Ureter (tissue), 1 donor: ENCODE data around the gene SHKBP1. TPM values are rescaled to one million over a fixed set of nuclear protein-coding genes. Genes with fewer than 3 reads are reported as not detected.

Source experiments
- DNase-seq: peaks from one replicate; pipeline ENCODE4 v3.0.0-alpha.2; 2020; ENCODE audit warnings: low spot score
- total RNA-seq: library from RNA; stranded (reverse); gene quantifications from one replicate; pipeline ENCODE4 v1.2.4, GENCODE V29; 2023
- donor health status: DM: yes; HTN: yes; CAD: no.

The SHKBP1 gene
- total RNA-seq, 1 donor from 2014 or later = 61.2 TPM

DNA sequence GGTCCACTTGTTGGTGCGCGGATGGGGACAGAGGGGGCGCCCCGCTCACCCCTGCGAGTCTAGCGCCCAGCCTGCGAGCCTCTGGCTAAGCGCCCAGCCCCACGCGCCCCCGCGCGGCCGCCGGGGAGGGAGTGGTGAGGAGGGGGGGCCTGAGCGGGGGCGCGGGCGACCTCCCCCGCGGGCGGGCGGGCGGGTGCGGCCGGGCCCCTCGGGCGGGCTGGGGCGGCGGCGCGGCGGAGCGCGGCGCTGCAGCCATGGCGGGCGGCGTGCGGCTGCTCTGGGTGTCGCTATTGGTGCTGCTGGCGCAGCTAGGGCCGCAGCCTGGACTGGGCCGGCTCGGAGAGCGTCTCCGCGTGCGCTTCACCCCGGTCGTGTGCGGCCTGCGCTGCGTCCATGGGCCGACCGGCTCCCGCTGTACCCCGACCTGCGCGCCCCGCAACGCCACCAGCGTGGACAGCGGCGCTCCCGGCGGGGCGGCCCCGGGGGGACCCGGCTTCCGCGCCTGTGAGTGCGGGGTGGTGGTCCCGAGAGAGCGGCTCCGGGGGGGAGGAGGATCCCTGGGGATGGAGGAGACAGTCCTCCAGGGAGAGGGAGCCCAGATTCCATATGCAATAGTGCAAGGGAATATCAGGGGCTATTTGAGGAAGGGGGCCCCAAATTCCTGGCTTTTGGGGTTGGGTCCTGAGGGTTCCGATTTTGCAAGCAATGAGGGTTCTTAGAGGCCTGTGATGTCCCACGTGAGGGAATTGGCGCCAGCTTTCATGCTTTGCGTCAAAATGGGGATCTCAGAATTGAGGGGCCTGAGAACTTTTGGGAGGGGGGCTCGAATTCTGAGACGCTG is 24.7 kb downstream of the SHKBP1 start, which contains the start of gene LTBP4:
Gene LTBP4, plus strand, starts transcription at position 236 of the 841 bp plus-strand sequence. Its CDS starts 19 bp downstream, at position 255.
- peak; percentile 67 for DNase-seq

DNA sequence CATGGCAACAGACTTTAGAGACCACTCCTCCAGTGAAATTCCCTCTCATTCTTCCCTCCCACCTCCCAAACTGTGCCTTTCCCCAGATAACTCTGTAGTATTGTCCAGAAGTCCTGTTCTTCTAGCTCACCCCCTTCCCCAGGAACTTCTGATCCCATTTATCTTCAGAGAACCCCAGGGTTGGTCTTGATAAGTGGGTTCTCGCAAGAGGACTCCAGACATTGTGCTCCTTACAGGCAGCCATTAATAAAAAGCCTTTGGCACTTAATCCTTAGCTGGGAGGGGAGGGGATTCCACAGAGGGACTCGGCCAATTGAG is 26.4 kb downstream of the SHKBP1 start:
- no peak for DNase-seq

- DNase-seq = peak; percentile 98
Observed at GRCh38 chr19:40603389-40604170, 26.9 kb downstream of the SHKBP1 start.

- no peak for DNase-seq
Observed at GRCh38 chr19:40604171-40604646, 27.5 kb downstream of the SHKBP1 start.

DNA sequence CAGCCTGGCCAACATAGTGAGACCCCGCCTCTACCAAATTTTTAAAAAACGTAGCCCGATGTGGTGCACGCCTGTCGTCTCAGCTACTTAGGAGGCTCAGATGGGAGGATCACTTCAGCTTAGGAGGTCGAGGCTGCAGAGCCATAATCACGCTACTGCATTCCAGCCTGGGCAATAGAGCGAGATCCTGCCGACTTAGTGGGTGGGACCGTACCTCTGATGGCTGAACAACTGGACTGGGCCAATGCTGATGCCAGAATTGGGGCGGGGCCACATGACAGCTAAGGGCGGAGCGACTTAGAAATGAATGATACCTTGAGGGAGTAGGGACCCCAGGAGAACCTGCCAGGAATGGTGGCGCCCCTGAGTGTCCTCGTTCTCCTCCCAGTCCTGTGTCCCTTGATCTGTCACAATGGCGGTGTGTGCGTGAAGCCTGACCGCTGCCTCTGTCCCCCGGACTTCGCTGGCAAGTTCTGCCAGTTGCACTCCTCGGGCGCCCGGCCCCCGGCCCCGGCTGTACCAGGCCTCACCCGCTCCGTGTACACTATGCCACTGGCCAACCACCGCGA is 28.1 kb downstream of the SHKBP1 start:
- peak; percentile 65 for DNase-seq

- DNase-seq = peak; percentile 81
Observed at GRCh38 chr19:40605216-40605971, 28.7 kb downstream of the SHKBP1 start.

- no peak for DNase-seq
Observed at GRCh38 chr19:40607311-40608239, 30.9 kb downstream of the SHKBP1 start.

DNA sequence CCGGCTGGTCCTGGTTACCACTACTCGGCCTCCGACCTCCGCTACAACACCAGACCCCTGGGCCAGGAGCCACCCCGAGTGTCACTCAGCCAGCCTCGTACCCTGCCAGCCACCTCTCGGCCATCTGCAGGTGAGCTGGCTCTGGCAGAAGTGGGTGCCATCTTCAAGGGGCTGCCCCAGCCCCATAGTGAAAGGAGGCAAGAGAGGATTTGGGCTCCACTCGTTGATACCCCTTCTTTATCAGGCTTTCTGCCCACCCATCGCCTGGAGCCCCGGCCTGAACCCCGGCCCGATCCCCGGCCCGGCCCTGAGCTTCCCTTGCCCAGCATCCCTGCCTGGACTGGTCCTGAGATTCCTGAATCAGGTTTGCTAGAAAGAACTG is 31.6 kb downstream of the SHKBP1 start:
- no peak for DNase-seq

DNA sequence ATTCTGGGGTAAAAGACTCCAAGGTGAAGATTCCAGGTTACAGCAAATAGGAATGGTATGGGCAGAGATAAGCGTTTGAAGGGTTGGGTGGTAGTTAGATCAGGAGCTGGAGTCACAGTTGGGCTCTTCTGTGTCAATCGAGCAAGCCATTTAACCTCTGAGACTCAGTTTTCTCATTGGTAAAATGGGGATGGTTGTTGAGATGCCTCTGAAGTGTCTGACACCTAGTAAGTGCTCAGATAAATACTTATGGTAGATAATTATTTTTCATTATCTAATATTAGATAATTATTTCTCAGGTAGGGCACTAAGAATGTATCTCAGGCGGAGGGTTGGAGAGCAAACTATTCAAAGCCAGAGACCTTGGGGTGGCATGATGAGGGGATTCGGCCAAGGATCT is 32.3 kb downstream of the SHKBP1 start:
- no peak for DNase-seq

DNA sequence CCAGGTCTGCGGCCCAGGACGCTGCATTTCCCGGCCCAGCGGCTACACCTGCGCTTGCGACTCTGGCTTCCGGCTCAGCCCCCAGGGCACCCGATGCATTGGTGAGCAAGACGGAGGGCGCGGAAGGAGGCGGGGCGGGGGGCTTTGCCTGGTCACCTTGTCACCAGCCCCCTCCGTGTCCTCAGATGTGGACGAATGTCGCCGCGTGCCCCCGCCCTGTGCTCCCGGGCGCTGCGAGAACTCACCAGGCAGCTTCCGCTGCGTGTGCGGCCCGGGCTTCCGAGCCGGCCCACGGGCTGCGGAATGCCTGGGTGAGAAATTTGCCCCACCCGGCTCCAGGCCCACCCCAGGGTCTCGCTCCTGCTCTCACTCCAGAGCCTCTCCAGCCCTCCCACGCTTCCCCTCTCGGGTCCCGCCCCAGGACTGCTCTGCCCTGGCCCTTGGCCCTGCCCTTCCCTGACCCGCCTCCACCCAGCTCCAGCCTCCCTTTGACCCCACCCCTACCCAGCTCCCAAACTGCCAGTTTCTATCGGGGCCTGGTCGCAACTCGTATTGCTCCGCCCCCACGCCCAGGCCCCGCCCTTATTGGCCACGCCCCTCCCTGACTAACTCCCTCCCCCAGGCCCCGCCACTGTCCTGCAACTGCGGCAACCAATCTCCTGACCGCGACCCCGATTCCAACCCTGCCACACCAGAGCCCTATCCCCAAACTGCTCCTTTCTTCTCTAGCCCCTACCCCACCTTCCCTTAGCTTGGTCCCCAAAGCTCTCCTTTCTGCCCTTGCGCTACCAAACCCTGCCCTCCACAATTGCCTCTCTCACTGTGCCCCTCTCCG is 33.1 kb downstream of the SHKBP1 start:
- DNase-seq = peak; percentile 96

GRCh38 chr19:40610396-40611064 is 33.9 kb downstream of the SHKBP1 start:
- DNase-seq = no peak

GRCh38 chr19:40611096-40611495 is 34.4 kb downstream of the SHKBP1 start:
- DNase-seq = peak; percentile 78

DNA sequence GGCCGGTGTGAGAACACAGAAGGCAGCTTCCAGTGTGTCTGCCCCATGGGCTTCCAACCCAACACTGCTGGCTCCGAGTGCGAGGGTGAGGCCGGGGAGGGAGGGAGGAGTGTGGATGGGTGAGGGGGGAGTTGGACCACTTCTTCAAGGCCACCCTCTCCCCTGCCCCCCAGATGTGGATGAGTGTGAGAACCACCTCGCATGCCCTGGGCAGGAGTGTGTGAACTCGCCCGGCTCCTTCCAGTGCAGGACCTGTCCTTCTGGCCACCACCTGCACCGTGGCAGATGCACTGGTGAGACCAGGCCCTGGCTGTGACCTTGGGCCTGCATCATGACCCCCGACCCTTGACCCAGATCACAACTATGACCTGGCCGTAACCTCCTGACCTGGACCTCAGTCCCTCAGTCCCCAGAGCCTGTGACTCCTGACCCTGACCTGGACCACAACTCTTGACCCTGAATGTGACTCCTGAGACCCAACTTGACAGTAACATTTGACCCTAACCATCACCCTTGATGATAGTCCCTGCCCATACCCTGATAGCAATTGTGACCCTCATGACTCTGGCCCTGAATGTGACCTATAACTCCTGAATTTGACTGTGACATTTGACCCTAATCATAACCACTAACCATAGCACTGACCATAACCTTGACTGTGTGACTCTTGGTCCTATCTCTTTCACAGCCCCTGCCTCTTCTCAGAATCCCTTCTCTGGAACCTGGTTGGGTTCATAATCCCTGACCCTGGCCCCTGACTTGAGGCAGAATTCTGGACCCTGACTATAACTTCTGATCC is 35.4 kb downstream of the SHKBP1 start:
- no peak for DNase-seq

DNA sequence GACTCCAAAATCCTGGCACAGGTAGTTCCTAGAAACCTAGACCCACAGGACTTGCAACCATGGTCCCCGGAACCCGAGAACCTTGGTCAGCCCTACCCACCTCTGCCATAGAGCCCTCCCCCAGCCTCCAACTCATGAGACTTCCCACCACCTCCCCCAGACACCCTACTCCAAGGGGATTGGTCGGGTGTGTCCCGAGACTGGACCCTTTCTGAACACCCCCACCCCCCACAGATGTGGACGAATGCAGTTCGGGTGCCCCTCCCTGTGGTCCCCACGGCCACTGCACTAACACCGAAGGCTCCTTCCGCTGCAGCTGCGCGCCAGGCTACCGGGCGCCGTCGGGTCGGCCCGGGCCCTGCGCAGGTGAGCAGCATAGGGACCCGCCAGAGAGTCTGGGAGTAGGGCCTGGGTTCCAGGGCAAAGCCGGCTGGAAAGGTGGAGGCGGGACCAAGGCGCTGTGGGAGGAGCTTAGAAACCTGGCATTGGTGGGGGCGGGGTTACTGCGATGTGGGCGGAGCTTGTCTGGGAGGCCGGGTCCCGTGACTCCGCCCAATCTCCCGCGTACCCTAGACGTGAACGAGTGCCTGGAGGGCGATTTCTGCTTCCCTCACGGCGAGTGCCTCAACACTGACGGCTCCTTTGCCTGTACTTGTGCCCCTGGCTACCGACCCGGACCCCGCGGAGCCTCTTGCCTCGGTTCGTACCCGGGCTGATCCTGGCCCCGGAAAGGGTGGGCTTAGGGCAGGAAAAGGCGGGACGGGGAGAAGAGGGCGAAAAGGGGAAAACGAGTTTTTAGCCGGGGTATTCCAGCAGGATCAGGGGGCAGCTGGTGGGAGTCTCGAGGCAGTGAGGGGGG is 36.4 kb downstream of the SHKBP1 start:
- DNase-seq = no peak

- peak; percentile 85 for DNase-seq
Observed at GRCh38 chr19:40613690-40614621, 37.3 kb downstream of the SHKBP1 start.
